22Rv1 (cell line): ENCODE results near the gene ARL15.

Experiments
- ZFX ChIP-seq: fragments of 450-650 bp; IDR thresholded peaks from 2 replicates; pipeline ENCODE4 v1.6.1; 2017; ENCODE audit warnings: antibody characterized with exemption, borderline replicate concordance
- TF ChIP-seq, protein P1 (sequence below): fragments of 450-650 bp; IDR thresholded peaks from 2 replicates; pipeline ENCODE4 v1.5.1; 2017; ENCODE audit warnings: mild to moderate bottlenecking

DNA sequence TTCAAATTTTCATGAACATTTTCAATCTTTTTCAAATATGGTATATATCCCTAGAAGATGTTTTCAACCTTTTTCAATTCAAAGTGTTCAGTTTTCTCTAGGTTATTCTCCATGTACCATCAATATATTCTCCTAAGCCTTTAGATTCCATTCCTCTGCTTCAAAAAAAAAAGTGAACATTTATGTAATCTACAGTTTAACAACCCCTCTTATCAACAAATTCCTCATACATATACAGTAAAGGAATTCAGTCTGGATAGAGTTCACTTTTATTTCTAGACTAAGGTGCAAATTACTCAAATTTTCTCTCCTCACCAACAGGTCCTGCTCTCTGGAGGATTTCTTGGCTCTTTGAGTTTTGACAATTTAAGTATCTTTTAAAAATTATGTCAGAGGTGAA is 150.0 kb downstream of the ARL15 start:
- TF ChIP-seq, protein P1, sequence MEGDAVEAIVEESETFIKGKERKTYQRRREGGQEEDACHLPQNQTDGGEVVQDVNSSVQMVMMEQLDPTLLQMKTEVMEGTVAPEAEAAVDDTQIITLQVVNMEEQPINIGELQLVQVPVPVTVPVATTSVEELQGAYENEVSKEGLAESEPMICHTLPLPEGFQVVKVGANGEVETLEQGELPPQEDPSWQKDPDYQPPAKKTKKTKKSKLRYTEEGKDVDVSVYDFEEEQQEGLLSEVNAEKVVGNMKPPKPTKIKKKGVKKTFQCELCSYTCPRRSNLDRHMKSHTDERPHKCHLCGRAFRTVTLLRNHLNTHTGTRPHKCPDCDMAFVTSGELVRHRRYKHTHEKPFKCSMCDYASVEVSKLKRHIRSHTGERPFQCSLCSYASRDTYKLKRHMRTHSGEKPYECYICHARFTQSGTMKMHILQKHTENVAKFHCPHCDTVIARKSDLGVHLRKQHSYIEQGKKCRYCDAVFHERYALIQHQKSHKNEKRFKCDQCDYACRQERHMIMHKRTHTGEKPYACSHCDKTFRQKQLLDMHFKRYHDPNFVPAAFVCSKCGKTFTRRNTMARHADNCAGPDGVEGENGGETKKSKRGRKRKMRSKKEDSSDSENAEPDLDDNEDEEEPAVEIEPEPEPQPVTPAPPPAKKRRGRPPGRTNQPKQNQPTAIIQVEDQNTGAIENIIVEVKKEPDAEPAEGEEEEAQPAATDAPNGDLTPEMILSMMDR, result no peak
- no peak for TF ChIP-seq ZFX
